ENCODE measurements around the gene TARS3. TPM values are rescaled to one million over a fixed set of nuclear protein-coding genes. Genes with fewer than 3 reads are reported as not detected.

Gene TARS3
- total RNA-seq, 1 donor from 2014 or later, result 21.2 TPM

DNA sequence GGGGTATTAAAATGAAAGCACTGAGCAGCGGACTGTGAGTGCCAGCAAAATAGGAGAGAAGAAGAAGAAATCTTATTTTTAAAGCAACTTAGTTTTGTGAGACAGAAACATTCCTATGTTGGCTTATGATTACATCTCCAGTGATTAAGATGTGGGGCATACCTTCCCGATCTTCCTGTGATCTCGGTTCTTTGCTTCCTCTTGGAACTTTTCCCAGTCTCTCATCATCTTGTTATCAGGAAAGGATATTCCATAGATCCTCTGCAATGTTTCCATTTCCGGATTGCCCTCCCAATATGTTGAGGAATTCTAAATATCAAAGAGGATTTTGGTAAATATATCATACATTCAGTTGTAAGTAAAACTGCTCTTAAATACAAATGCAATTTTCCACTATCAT lies 22.2 kb downstream of the TARS3 start:
- no peak overlapping the region for H3K4me2 ChIP-seq
- peaks cover 34% of the 10 kb centered on the region for H3K36me3 Mint-ChIP-seq
- peaks cover 11% of the 10 kb centered on the region for H3K36me3 ChIP-seq
- no peaks in the 10 kb centered on the region for H3K27me3 Mint-ChIP-seq (ENCODE audit: insufficient read depth, low read depth)
- no peak overlapping the region for H3K9ac ChIP-seq
- H3K4me3 ChIP-seq, result no peak overlapping the region
- no peak overlapping the region for H3K27ac ChIP-seq
- no peaks in the 10 kb centered on the region for H3K4me1 Mint-ChIP-seq
- no peak for DNase-seq (ENCODE audit: low spot score)
- H2AFZ ChIP-seq (replicated peaks), result no peak overlapping the region
- H3K4me3 Mint-ChIP-seq, result no peak overlapping the region
- H3K79me2 ChIP-seq (ENCODE audit: low read depth), result no peaks in the 10 kb centered on the region
- TF ChIP-seq, protein P1, sequence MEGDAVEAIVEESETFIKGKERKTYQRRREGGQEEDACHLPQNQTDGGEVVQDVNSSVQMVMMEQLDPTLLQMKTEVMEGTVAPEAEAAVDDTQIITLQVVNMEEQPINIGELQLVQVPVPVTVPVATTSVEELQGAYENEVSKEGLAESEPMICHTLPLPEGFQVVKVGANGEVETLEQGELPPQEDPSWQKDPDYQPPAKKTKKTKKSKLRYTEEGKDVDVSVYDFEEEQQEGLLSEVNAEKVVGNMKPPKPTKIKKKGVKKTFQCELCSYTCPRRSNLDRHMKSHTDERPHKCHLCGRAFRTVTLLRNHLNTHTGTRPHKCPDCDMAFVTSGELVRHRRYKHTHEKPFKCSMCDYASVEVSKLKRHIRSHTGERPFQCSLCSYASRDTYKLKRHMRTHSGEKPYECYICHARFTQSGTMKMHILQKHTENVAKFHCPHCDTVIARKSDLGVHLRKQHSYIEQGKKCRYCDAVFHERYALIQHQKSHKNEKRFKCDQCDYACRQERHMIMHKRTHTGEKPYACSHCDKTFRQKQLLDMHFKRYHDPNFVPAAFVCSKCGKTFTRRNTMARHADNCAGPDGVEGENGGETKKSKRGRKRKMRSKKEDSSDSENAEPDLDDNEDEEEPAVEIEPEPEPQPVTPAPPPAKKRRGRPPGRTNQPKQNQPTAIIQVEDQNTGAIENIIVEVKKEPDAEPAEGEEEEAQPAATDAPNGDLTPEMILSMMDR (IDR thresholded peaks at IDR 0.05), result no peak
- TF ChIP-seq EZH2 (IDR thresholded peaks at IDR 0.05) (no peak), EZH2phosphoT487 (IDR thresholded peaks at IDR 0.05) (no peak)
- no peaks in the 10 kb centered on the region for H3K9me3 Mint-ChIP-seq
- no peak overlapping the region for H3K27ac Mint-ChIP-seq
- H3F3A ChIP-seq (ENCODE audit: low read depth), result no peaks in the 10 kb centered on the region
- H4K20me1 ChIP-seq (ENCODE audit: low read depth), result no peaks in the 10 kb centered on the region
- no peaks in the 10 kb centered on the region for H3K4me1 ChIP-seq
- no peaks in the 10 kb centered on the region for H3K27me3 ChIP-seq
- H3K9me3 ChIP-seq (ENCODE audit: low read depth), result no peaks in the 10 kb centered on the region

DNA sequence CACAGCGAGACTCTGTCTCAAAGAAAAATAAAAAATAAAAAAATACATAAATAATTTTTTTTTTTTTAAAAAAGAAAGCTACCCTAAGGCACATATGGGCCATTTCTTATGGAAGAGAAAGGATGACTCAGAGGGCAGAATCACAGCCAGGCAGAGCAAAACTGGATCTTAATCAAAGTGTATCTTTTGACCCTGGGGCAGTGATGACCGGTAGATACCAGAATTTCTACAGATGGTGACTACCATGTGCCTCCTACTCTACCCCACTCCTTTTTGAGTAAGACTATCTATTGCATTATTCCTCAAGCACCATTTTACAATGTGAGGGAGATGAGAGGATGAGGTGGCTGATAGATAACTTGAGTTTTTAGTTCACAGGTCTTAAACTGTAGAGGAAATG lies 26.0 kb downstream of the TARS3 start:
- Mint-ChIP-seq H3K9me3 (no peaks in the 10 kb centered on the region), H3K27me3 (ENCODE audit: insufficient read depth, low read depth) (no peaks in the 10 kb centered on the region), H3K36me3 (peaks cover 32% of the 10 kb centered on the region), H3K4me1 (no peaks in the 10 kb centered on the region), H3K4me3 (no peak overlapping the region), H3K27ac (no peak overlapping the region)
- no peaks in the 10 kb centered on the region for H4K20me1 ChIP-seq (ENCODE audit: low read depth)
- H3K79me2 ChIP-seq (ENCODE audit: low read depth), result no peaks in the 10 kb centered on the region
- DNase-seq (ENCODE audit: low spot score), result no peak
- H3K27ac ChIP-seq, result no peak overlapping the region
- no peaks in the 10 kb centered on the region for H3F3A ChIP-seq (ENCODE audit: low read depth)
- H3K9ac ChIP-seq, result no peak overlapping the region
- H3K4me2 ChIP-seq, result no peak overlapping the region
- H2AFZ ChIP-seq (replicated peaks), result no peak overlapping the region
- no peaks in the 10 kb centered on the region for H3K4me1 ChIP-seq
- H3K27me3 ChIP-seq, result no peaks in the 10 kb centered on the region
- H3K9me3 ChIP-seq (ENCODE audit: low read depth), result no peaks in the 10 kb centered on the region
- H3K36me3 ChIP-seq, result peaks cover 5% of the 10 kb centered on the region
- no peak overlapping the region for H3K4me3 ChIP-seq
- TF ChIP-seq EZH2 (IDR thresholded peaks at IDR 0.05) (no peak), EZH2phosphoT487 (IDR thresholded peaks at IDR 0.05) (no peak)
- TF ChIP-seq, protein P1 (IDR thresholded peaks at IDR 0.05), result no peak

DNA sequence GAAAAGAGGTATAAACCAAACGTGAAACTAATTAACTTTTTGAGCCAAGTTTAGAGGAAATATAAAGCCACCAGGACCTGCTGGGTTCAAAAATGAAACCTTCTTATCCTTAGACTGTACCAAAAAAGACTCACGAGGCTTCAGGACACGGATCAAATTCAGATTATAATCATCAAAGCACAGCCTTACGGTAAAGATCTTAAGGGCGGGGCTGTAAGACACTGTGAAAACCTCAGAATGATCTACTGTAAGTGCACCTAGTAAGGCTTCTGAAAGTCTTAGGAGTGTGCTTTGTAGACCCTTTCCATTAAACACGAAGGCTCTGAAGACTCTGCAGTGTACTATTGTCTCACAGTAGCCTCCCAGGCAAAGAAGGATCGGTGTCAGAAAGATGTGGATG lies 26.8 kb downstream of the TARS3 start:
- Histone ChIP-seq H3K9ac (no peak overlapping the region), H4K20me1 (ENCODE audit: low read depth) (no peaks in the 10 kb centered on the region), H3K36me3 (peaks cover 5% of the 10 kb centered on the region), H3K79me2 (ENCODE audit: low read depth) (no peaks in the 10 kb centered on the region), H3K4me3 (no peak overlapping the region), H3K9me3 (ENCODE audit: low read depth) (no peaks in the 10 kb centered on the region), H2AFZ (replicated peaks) (no peak overlapping the region), H3K27ac (no peak overlapping the region), H3K27me3 (no peaks in the 10 kb centered on the region), H3K4me1 (no peaks in the 10 kb centered on the region), H3K4me2 (no peak overlapping the region), H3F3A (ENCODE audit: low read depth) (no peaks in the 10 kb centered on the region)
- H3K4me3 Mint-ChIP-seq, result no peak overlapping the region
- TF ChIP-seq EZH2 (IDR thresholded peaks at IDR 0.05) (no peak), EZH2phosphoT487 (IDR thresholded peaks at IDR 0.05) (no peak)
- TF ChIP-seq, protein P1 (IDR thresholded peaks at IDR 0.05), result no peak
- H3K27ac Mint-ChIP-seq, result no peak overlapping the region
- H3K9me3 Mint-ChIP-seq, result no peaks in the 10 kb centered on the region
- peaks cover 39% of the 10 kb centered on the region for H3K36me3 Mint-ChIP-seq
- H3K27me3 Mint-ChIP-seq (ENCODE audit: insufficient read depth, low read depth), result peaks cover 4% of the 10 kb centered on the region
- no peaks in the 10 kb centered on the region for H3K4me1 Mint-ChIP-seq
- DNase-seq (ENCODE audit: low spot score), result no peak
